Liver (tissue), 9 donors: ENCODE data around the gene CDC5L. TPM values are rescaled to one million over a fixed set of nuclear protein-coding genes. Genes with fewer than 3 reads are reported as not detected.

Source experiments
- DNase-seq: peaks from one replicate; pipeline ENCODE4 v3.0.0-alpha.2; 2017; ENCODE audit warnings: low spot score
- H3K27ac ChIP-seq, 2 donors: one replicate each; pipeline ENCODE4 v1.7.0; 2013; ENCODE audit warnings: inconsistent platforms in 2 of 2, low read length in 2 of 2, control low read depth in 1 of 2, low read depth in 1 of 2, mild to moderate bottlenecking in 1 of 2
- H3K27me3 ChIP-seq, 4 donors: one replicate each; pipeline versions ENCODE4 v1.6.1 to v1.7.0; 2013; ENCODE audit warnings: low read length in 3 of 4, inconsistent platforms in 1 of 4, mild to moderate bottlenecking in 1 of 4, moderate library complexity in 1 of 4; ENCODE audit not compliant: control insufficient read depth in 4 of 4, insufficient read depth in 4 of 4
- H3K36me3 ChIP-seq, 4 donors: one replicate each; pipeline versions ENCODE4 v1.6.1 to v1.7.0; 2013; ENCODE audit warnings: low read length in 3 of 4, mild to moderate bottlenecking in 3 of 4, low read depth in 1 of 4, moderate library complexity in 1 of 4; ENCODE audit not compliant: control insufficient read depth in 4 of 4, insufficient read depth in 3 of 4
- H3K4me1 ChIP-seq, 4 donors: one replicate each; pipeline versions ENCODE4 v1.6.1 to v1.7.0; 2013; ENCODE audit warnings: low read length in 3 of 4, mild to moderate bottlenecking in 3 of 4, moderate library complexity in 1 of 4; ENCODE audit not compliant: control insufficient read depth in 4 of 4, insufficient read depth in 4 of 4
- H3K4me3 ChIP-seq, 3 donors: one replicate each; pipeline versions ENCODE4 v1.6.1 to v1.7.0; 2013; ENCODE audit warnings: low read length in 3 of 3, control low read depth in 1 of 3, low read depth in 1 of 3, mild to moderate bottlenecking in 1 of 3
- H3K9ac ChIP-seq, 2 donors: one replicate each; pipeline ENCODE4 v1.7.0; 2013; ENCODE audit warnings: low read length in 2 of 2, mild to moderate bottlenecking in 2 of 2, moderate library complexity in 2 of 2, control low read depth in 1 of 2, low read depth in 1 of 2
- H3K9me3 ChIP-seq, 4 donors: one replicate each; pipeline versions ENCODE4 v1.6.1 to v1.7.0; 2013; ENCODE audit warnings: low read length in 3 of 4; ENCODE audit not compliant: control insufficient read depth in 4 of 4
- EGR1 ChIP-seq, 2 donors: IDR thresholded peaks; 2 replicates each; pipeline ENCODE4 v1.6.1; 2016 to 2018; ENCODE audit warnings: antibody characterized with exemption in 2 of 2, low read depth in 2 of 2
- FOXA1 ChIP-seq: IDR thresholded peaks from 2 replicates; pipeline ENCODE4 v1.6.1; 2016; ENCODE audit warnings: antibody characterized with exemption
- FOXA2 ChIP-seq: IDR thresholded peaks from 2 replicates; pipeline ENCODE4 v1.6.1; 2016; ENCODE audit warnings: antibody characterized with exemption
- GABPA ChIP-seq, 2 donors: IDR thresholded peaks in 1 of 2; conservative IDR thresholded peaks in 1 of 2; 2 replicates each; pipeline ENCODE4 v1.6.1; 2016; ENCODE audit warnings: antibody characterized with exemption in 2 of 2, mild to moderate bottlenecking in 1 of 2, moderate library complexity in 1 of 2
- HNF4A ChIP-seq, 2 donors: conservative IDR thresholded peaks; 2 replicates each; pipeline ENCODE4 v1.6.1; 2016; ENCODE audit warnings: antibody characterized with exemption in 2 of 2, mild to moderate bottlenecking in 2 of 2
- HNF4G ChIP-seq: IDR thresholded peaks from 2 replicates; pipeline ENCODE4 v1.6.1; 2016; ENCODE audit warnings: antibody characterized with exemption
- MAX ChIP-seq: IDR thresholded peaks from 2 replicates; pipeline ENCODE4 v1.6.1; 2016; ENCODE audit warnings: antibody characterized with exemption
- NR2F2 ChIP-seq: IDR thresholded peaks from 2 replicates; pipeline ENCODE4 v1.6.1; 2016; ENCODE audit warnings: antibody characterized with exemption
- RAD21 ChIP-seq, 2 donors: IDR thresholded peaks; 2 replicates each; pipeline ENCODE4 v1.6.1; 2016; ENCODE audit warnings: antibody characterized with exemption in 2 of 2, mild to moderate bottlenecking in 2 of 2
- RXRA ChIP-seq, 2 donors: IDR thresholded peaks; 2 replicates each; pipeline ENCODE4 v1.6.1; 2017 to 2018; ENCODE audit warnings: antibody characterized with exemption in 2 of 2, mild to moderate bottlenecking in 1 of 2
- SP1 ChIP-seq: IDR thresholded peaks from 2 replicates; pipeline ENCODE4 v1.6.1; 2018; ENCODE audit warnings: antibody characterized with exemption, mild to moderate bottlenecking
- ZBTB33 ChIP-seq: IDR thresholded peaks from 2 replicates; pipeline ENCODE4 v1.6.1; 2016; ENCODE audit warnings: antibody characterized with exemption
- WGBS: extraction: QIAGEN DNeasy Blood & Tissue Kit; methylation state at CpG from one replicate; pipeline ENCODE4 v1.1.7; 2013; 5-methylcytosine and 5-hydroxymethylcytosine counted together
- polyA plus RNA-seq, 2 donors: library from polyadenylated mRNA; stranded (reverse) in 1 of 2; unstranded in 1 of 2; fragments of 200-250 nt in 1 of 2; fragments of >200 nt in 1 of 2; fragmentation: Nextera tagmentation in 1 of 2; extraction: Ambion mirVana in 1 of 2; gene quantifications; one replicate each; pipeline versions ENCODE4 v1.2.1 to v1.2.3, GENCODE V29; 2013 to 2015
- total RNA-seq, 2 donors: library from RNA; depleted of rRNA; stranded (reverse); fragments of >200 nt; gene quantifications; one replicate each; pipeline ENCODE4 v1.2.3, GENCODE V29; 2014
- TF ChIP-seq, protein P1 (sequence below): fragments of 150-350 bp; IDR thresholded peaks from 2 replicates; pipeline ENCODE4 v1.5.1; 2017; ENCODE audit warnings: improper control_type of control experiment, low read depth, low read length; ENCODE audit not compliant: missing input control
- donor health status: healthy.
- donor health status: healthy.
- donor health status: healthy.
- donor health status: healthy.
- donor health status: healthy.

Gene CDC5L
- total and polyA plus RNA-seq, 4 donors = 5.4 to 12.3 (median 11.0) TPM

- no peak for DNase-seq
- Histone ChIP-seq H3K27ac (no peak overlapping the region), H3K9me3 (no peaks in the 10 kb centered on the region), H3K36me3 (no peaks in the 10 kb centered on the region), H3K4me1 (peaks cover 0 to 7% (median 4%) of the 10 kb centered on the region in 4 donors), H3K27me3 (no peaks in the 10 kb centered on the region), H3K9ac (no peak overlapping the region), H3K4me3 (no peak overlapping the region)
- TF ChIP-seq EGR1 (IDR thresholded peaks at IDR 0.05; ENCODE audit: low read depth in 2 of 2) = no peak
- 87% methylated on average over 2 of the region's 2 CpGs for WGBS
These were observed 13.7 kb upstream of the CDC5L start for GRCh38 chr6:44373787-44374186.

- no peaks in the 10 kb centered on the region for H3K36me3 ChIP-seq
- H3K27ac ChIP-seq = no peak overlapping the region
- no peak for DNase-seq
- no peak overlapping the region for H3K4me3 ChIP-seq
- H3K4me1 ChIP-seq = peaks cover 0 to 7% (median 4%) of the 10 kb centered on the region in 4 donors
- no peak for TF ChIP-seq RAD21 (IDR thresholded peaks at IDR 0.05)
- no peak for TF ChIP-seq NR2F2
- no peak for TF ChIP-seq ZBTB33
- no peak for TF ChIP-seq RXRA (IDR thresholded peaks at IDR 0.05)
- TF ChIP-seq HNF4G = no peak
- no peak for TF ChIP-seq FOXA2
- TF ChIP-seq GABPA (IDR thresholded peaks at IDR 0.05 in 1 of 2, conservative IDR thresholded peaks at IDR 0.05 in 1 of 2) = no peak
- no peak for TF ChIP-seq HNF4A (conservative IDR thresholded peaks at IDR 0.05)
- no peaks in the 10 kb centered on the region for H3K27me3 ChIP-seq
- 94% methylated on average over 3 of the region's 3 CpGs for WGBS
- H3K9ac ChIP-seq = no peak overlapping the region
- H3K9me3 ChIP-seq = no peaks in the 10 kb centered on the region
These were observed 12.4 kb upstream of the CDC5L start for GRCh38 chr6:44375071-44375470.

DNA sequence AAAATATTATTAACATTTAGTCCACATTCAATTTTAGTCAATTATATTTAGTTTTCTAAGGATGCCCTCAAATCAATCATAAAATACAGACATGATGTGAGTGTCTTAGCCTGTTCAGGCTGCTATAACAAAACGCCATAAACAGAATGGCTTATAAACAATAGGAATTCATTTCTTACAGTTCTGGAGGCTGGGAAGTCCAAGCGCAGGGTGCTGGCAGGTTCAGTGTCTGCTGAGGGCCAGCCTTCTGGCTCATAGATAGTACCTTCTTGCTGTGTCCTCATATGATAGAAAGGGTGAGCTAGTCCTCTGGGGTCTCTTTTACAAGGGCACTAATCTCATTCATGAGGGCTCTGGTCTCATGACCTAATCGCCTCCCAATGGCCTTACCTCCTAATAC, 10.0 kb upstream of the CDC5L start:
- TF ChIP-seq FOXA2 (no peak), HNF4A (conservative IDR thresholded peaks at IDR 0.05) (no peak), FOXA1 (no peak), MAX (no peak), SP1 (no peak)
- TF ChIP-seq, protein P1, sequence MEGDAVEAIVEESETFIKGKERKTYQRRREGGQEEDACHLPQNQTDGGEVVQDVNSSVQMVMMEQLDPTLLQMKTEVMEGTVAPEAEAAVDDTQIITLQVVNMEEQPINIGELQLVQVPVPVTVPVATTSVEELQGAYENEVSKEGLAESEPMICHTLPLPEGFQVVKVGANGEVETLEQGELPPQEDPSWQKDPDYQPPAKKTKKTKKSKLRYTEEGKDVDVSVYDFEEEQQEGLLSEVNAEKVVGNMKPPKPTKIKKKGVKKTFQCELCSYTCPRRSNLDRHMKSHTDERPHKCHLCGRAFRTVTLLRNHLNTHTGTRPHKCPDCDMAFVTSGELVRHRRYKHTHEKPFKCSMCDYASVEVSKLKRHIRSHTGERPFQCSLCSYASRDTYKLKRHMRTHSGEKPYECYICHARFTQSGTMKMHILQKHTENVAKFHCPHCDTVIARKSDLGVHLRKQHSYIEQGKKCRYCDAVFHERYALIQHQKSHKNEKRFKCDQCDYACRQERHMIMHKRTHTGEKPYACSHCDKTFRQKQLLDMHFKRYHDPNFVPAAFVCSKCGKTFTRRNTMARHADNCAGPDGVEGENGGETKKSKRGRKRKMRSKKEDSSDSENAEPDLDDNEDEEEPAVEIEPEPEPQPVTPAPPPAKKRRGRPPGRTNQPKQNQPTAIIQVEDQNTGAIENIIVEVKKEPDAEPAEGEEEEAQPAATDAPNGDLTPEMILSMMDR = no peak

More for the DNA sequence above, 10.0 kb upstream of the CDC5L start:
- no peaks in the 10 kb centered on the region for H3K27me3 ChIP-seq
- no peaks in the 10 kb centered on the region for H3K9me3 ChIP-seq
- H3K9ac ChIP-seq = no peak overlapping the region
- H3K36me3 ChIP-seq = no peaks in the 10 kb centered on the region
- no peak for DNase-seq
- H3K4me1 ChIP-seq = peaks cover 1 to 18% (median 14%) of the 10 kb centered on the region in 4 donors
- no peak overlapping the region for H3K27ac ChIP-seq
- WGBS = 91% methylated on average over 3 of the region's 3 CpGs
- H3K4me3 ChIP-seq = no peak overlapping the region
